Sigmoid colon (tissue), 4 donors: ENCODE results near the gene TXLNB.

ENCODE experiments used
- CTCF ChIP-seq, 4 experiments: fragments of 450-650 bp in 3 of 4; fragments of 200-600 bp in 1 of 4; IDR thresholded peaks; one replicate each; pipeline ENCODE4 v1.5.1; 2016 to 2019; ENCODE audit warnings: antibody characterized with exemption in 4 of 4, mild to moderate bottlenecking in 3 of 4, moderate library complexity in 2 of 4
- EP300 ChIP-seq, 4 donors: sonication (generic); formaldehyde crosslinking; IDR thresholded peaks; one replicate each; pipeline ENCODE4 v1.6.1; 2017; ENCODE audit warnings: antibody characterized with exemption in 4 of 4
- POLR2A ChIP-seq, 2 donors: fragments of 450-650 bp; IDR thresholded peaks; one replicate each; pipeline ENCODE4 v1.6.1; 2016; ENCODE audit warnings: antibody characterized with exemption in 2 of 2, mild to moderate bottlenecking in 2 of 2, moderate library complexity in 2 of 2
- POLR2AphosphoS5 ChIP-seq, 4 donors: sonication (generic); formaldehyde crosslinking; IDR thresholded peaks; one replicate each; pipeline ENCODE4 v1.6.1; 2017; ENCODE audit warnings: antibody characterized with exemption in 4 of 4

DNA sequence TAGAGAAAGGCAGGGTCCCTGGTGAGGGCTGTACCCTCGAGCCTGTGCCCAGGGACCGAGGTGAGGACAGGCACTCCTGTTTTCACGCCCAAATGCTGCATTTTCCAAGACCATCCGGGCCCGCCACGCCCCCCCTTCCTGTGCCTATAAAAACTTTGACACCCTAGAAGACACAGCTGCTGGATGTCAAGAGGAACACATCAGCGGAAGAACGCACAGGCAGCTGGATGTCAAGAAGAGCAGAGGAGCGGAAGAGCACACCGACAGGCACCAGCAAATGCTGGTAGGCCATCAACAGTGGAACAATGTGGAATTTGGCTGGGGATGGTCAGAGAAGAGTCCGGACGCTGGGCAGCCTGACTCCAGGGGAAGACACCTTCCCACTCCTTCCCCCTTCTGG, 56.1 kb downstream of the TXLNB start:
- TF ChIP-seq CTCF (IDR thresholded peaks at IDR 0.05) (no peak), POLR2A (IDR thresholded peaks at IDR 0.05) (no peak), POLR2AphosphoS5 (IDR thresholded peaks at IDR 0.05) (no peak), EP300 (IDR thresholded peaks at IDR 0.05) (no peak)
